ENCODE results near the gene RGS18.
"Not testable (repeated sequence)": the region's sequence is repeated elsewhere in the genome, so short reads cannot be mapped to it uniquely, and the experiment has no call there.

RGS18 gene

DNA sequence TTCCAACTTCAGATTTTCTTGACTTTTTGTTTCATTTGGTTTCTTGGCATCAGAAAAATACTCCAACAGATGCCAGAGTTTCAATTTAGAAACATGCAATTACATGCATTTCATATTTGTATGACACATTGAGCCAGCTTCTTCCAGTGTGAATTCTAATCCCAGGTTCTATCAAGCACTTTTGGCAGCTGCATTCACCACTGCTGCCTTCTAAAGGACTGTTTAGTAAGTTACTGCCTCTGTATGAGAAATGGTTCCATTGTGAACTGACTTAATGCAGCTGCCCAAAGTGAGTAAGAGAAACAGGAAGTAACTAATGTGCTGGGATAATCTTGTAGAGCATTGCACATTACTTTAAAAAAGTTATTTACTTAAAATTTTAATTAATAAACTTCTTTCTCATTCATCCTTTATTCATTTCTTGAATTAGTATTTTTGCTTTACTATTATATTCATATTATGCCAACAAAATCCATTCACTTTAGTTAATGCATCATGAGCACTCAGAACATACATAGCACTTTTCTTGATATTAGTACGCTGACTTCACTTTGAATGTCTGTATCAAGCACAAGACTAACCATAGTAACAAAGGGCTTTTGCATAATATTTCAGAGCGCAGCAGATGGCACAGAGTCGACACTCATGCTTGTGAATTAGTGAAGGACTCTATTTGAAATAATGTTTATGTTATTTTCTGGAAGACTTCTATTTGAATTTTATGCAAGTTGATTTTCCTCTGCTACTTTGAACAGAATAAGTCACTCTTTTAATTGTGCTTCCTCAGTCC is 9.8 kb downstream of the RGS18 start:
- no peak for DNase-seq

DNA sequence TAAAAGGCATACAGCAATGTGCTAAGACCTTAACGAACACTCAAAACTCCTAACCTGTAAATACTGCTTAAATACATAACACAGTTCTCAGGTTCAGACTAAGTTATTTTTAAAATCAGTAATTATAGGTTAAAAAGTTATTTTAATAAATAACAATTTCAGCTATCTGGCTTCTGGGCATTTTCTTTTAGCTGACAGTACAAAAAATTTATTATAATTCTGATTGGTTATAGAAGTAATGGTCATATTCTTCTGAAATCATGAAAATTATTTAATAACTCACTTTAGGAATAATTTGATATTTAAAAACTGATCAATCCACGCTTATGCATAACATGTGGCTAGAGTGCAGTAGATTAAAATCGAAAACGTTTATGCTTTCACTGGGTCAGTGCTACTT is 10.7 kb downstream of the RGS18 start:
- no peak for DNase-seq

DNA sequence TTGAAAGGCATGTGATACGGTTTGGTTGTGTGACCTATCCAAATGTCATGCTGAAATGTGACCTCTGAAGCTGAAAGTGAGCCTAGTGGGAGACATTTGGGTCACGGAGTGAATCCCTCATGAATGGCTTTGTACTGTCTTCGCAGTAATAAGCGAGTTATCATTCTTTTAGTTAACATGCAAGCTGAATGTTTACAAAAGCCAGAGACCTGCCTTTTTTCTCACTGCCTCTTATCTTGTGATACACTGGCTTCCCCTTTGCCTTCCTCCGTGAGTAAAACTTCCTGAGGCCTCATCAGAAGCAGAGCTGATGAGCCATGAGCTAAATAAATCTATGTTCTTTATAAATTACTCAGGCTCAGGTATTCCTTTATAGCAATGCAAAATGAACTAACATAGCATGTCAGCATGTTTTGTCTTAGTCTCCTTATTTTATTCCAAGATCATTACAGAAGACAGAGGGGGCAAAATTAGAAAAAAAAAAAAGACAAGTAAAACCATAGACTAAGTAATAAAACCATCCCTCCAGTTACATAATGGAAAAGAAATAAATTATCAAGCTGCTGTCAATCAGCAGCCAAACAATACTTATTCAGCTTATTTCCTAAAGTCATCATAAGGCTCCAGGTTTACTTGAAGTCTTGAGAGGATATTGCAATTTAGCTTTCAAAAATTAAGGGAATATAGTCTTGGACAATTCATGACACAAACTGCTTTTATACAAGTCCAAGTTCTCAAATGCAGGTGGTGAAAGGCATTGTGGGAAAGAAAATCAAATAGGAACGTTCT is 12.1 kb downstream of the RGS18 start:
- no peak for DNase-seq

DNA sequence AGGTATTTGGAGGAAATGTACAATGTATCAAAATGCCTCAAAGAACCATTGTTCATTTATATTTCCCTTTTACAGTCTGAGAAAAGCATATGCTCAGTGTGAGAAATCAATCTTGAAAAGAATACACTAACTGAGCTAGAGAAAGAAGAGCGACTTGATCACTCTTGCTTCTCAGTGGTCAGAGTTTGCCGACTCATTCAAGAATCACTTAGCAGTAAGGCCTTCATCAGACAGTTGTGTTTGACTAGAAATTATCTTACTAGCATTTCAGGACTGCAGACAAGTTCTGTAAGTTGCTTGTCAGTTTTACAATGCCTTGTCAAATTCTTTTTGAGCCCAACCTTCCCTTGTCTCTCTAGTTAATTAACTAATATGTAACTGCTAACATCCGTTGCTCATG is 12.9 kb downstream of the RGS18 start:
- no peak for DNase-seq

DNA sequence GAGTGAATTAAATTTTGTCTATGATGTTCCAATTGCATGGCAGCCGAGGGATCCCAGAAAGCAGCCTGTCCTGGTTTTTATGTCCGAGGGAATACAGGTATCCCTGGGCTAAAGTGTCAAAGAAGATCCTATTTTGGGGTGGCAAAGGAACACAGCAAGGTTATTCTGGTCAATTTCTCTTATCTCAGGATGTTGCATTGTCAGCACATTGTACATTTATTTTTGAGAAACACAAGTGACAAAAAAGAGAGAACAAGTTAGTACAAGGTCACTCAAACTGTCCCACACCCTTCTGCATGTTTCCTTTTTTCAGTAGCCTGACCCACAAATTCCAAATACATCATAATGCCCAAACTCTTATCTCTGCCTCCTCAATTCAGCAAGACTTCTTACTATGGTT is 17.7 kb downstream of the RGS18 start:
- DNase-seq: no peak

DNA sequence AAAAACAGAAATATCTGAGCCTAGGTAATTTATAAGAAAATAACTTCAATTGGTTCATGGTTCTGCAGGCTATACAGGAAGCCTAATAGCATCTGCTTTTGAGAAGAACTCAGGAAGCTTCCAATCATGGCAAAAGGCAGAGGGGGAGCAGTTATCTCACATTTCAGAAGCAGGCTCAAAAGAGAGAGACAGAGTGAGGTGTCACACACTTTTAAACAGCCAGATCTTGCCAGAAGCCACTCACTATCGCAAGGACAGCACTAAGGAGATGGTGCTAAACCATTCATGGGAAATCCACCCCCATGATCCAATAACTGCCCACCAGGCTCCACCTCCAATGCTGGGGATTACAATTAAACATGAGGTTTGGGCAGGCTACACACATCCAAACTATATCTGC is 25.5 kb downstream of the RGS18 start:
- no peak for DNase-seq

DNA sequence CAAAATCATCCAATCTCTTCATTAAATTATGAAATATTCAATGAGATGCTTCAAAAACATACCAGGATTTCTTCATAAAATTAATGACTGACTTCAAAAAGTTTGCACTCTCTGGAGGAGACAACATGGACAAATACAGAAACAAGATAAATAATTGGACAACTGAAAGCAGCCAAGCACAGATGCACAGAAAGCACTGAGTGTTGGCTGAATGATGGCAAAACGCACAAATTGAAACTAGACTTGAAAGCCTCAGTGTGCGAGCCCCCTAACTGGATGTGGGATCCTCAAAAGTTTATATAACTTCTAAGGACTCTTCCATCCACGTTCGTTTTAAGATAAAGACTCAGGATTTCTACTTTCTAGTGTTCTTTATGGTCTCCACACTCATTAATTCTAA is 27.9 kb downstream of the RGS18 start:
- DNase-seq: no peak

DNA sequence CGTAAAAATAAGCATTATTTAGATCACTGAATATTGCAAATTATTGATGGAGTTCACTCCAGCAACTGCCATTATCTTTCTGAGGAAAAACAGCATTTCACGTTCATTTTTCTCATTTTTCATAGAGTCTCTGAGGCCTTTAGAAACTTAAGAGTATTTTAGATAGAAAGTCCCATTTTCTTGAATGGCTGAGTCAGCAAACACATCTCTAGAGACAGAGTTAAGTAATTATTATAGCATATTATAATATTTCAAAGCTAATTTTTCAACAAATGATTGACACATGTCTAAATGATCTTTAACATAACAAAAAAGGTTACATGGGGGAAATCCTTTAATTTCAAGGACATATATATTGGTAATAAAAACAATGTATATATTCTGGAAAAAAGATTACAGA is 31.8 kb downstream of the RGS18 start:
- DNase-seq: no peak

DNA sequence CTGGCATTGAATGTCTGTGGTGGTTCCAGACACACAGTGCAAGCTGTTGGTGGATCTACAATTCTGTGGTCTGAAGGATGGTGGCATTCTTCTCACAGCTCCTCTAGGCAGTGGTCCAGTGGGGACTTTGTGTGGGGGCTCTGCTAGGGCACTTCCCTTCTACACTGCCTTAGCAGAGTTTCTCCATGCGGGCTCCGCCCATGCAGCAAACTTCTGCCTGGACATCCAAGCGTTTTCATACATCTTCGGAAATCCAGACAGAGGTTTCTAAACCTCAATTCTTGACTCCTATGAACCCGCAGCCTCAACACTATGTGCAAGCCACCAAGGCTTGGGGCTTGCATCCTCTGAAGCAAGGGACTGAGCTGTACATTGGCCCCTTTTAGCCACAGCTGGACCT is 43.0 kb downstream of the RGS18 start:
- no peak for DNase-seq

DNA sequence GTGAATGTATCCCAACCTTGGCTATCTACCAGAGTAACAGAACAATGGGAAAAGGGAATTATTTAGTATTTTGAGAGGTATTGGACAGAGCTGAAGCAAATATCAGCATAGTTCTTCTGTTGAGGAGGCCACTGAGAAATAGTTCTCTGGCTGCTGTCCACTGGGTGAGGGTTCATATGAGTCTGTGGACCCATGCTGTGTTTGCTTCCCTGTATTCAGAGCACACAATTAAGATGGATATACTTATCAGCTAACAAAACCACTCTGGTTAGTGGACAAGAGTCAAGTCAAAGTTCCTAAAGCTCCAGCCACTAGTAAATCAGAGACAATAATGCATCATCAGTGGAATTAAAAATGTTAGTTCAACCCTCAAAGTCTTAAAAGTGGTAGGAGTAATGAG is 66.1 kb downstream of the RGS18 start:
- DNase-seq: no peak

DNA sequence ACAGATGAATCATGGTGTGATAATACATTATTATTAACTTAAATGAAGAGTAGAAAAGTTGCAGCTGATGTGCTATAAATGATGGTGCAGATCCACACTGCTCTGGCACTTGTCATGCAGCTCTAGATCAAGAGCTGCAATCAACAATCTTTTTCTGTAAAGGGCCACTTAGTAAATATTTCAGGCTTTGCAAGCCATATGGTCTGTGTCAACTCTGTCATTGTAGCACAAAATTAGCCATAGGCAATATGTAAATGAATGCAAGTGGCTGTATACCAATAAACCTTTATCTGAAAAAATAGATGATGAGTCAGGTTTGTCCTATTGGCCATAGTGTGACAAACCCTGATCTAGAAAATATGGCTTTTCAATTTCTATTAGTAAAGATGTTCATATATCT is 66.6 kb downstream of the RGS18 start:
- DNase-seq: no peak

DNA sequence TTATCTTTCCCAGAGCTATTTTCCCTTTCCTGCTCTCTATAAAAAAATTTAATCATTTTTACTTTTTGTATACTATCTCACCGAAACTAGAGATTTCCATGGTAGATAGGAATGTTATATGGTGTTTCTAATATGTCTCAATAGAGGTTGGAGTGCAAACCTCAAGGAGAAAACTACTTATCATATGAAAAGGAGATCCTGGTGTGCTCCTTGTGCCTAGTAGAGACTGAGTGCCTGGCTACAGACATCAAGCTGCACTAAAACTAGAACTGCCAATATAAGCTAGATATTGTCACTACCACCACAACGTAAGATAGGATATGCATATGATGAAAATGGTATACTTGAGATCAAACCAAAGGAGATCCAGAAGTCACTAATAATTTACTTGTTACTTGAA is 67.0 kb downstream of the RGS18 start:
- no peak for DNase-seq

DNA sequence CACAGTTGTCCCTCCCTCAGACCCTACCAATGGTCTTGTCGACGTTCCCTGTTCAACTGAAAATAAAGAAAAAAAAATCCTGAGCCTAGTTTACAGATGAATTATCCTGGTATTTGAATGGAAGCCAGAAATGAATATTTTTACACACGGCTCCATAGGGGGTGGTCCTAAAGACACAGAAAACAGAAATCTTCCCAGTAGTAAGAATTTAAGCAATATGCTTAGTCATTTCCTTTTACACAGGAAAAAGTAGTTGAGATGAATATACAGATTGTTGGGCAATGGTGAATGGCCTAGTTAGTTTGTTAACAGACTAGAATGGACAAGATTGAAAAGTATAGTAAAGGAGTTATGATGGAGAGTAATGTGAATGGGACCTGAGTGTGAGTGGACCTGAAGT is 67.4 kb downstream of the RGS18 start:
- no peak for DNase-seq

DNA sequence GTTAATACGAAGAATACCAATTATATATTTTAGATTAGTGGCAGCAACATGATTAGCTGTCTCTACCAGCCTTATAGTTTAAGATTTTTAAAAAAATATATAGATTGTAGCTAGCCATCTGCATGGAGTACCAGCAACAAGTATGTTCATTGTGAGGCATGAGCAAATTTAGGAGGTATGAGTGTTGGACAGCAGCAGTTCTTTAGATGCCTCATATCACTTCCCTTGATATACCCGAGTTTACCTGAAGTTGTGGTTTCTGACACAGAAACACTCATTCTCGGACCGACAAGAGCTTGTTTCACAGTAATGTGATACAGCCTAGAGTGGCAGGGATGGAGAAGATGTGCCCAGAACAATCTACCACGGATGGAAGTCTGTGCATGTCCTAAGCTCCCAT is 69.1 kb downstream of the RGS18 start:
- no peak for DNase-seq

DNA sequence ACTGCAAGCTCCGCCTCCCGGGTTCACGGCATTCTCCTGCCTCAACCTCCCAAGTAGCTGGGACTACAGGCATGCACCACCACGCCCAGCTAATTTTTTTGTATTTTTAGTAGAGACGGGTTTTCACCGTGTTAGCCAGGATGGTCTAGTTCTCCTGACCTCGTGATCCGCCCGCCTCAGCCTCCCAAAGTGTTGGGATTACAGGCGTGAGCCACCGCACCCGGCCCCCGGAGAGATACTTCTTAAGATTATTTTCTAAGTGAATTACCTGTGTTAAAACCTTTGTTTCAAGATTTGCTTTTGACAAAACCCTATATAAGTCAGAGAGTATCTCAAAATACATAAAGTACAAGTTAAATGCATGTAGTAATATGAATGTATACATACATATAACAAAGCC is 69.7 kb downstream of the RGS18 start:
- DNase-seq: not testable (repeated sequence)

DNA sequence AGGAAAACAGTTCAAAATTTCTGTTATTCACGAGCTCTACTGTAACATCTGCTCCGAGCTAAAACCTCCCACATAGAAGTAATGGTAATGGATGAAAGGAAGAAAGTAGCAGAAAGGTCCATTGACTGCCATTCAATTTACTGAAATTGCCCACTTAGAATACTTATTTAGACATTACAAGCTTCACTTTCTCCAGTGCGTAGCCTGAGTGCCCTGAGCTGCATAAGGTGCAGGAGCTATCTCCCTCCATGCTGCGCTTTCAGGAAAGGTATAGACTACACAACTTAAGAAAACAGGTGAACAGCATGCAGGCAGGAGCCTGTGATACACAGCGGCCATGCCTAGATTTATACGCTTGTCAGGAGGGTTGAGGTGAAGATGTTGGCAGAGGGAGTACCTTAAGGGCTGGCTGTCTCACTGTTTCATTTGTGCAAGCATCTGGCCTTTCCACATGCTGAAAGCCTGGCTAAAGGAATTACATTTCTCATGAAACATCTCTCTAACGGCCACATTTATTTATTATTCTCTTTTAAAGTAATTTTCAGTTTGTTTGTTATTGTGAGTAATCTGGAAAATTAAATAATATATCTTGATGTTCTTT is 74.7 kb downstream of the RGS18 start:
- DNase-seq: no peak

DNA sequence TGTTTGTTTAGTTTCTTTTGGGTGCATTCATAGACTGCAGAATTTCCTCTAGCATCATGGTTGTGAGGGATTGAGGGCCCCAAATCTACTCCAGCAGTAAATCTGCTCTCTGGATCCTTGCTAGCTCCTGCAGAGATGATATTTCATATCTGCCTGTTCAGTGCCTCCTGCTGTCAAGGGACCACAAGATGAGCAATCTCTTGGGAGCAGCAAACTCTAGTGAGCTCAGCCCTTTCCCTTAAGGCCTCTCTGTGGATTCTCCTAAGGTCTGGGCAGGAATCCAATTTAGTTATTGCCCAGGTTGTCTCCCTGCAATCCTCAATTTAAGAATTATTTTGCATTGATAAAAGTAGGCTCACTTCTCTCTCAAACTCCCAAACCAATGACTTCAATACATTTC is 76.9 kb downstream of the RGS18 start:
- no peak for DNase-seq
